ENCODE data around the gene ETFB. TPM values are rescaled to one million over a fixed set of nuclear protein-coding genes. Genes with fewer than 3 reads are reported as not detected.

ETFB gene
- total and polyA plus RNA-seq, 7 donors = 59.5 to 361 (median 158) TPM

- H3K27ac ChIP-seq = no peak overlapping the region
- 80 to 88% methylated on average over 14 of the region's 14 CpGs for WGBS, 2 donors
- no peak for DNase-seq
- no peak overlapping the region for H3K4me3 ChIP-seq
- TF ChIP-seq EP300 (IDR thresholded peaks at IDR 0.05) = no peak
- TF ChIP-seq CTCF (IDR thresholded peaks at IDR 0.05) = no peak
- TF ChIP-seq POLR2A (IDR thresholded peaks at IDR 0.05) = no peak
- no peak for TF ChIP-seq POLR2AphosphoS5 (IDR thresholded peaks at IDR 0.05)
- intact Hi-C loops (cut with DNase I) = no loop called here
- H3K9me3 ChIP-seq = no peaks in the 10 kb centered on the region
- H3K4me1 ChIP-seq = no peaks in the 10 kb centered on the region
- no peaks in the 10 kb centered on the region for H3K36me3 ChIP-seq
- H3K27me3 ChIP-seq = no peaks in the 10 kb centered on the region
These were observed 20.8 kb upstream of the ETFB start for GRCh38 chr19:51386882-51387520.

GRCh38 chr19:51382004-51382403 is 15.8 kb upstream of the ETFB start:
- Histone ChIP-seq H3K27me3 (no peaks in the 10 kb centered on the region), H3K27ac (no peak overlapping the region), H3K36me3 (no peaks in the 10 kb centered on the region), H3K4me3 (no peak overlapping the region), H3K9me3 (peaks cover 0 to 3% (median 1%) of the 10 kb centered on the region in 4 donors), H3K4me1 (no peaks in the 10 kb centered on the region)
- TF ChIP-seq POLR2AphosphoS5 (IDR thresholded peaks at IDR 0.05) (no peak), EP300 (IDR thresholded peaks at IDR 0.05) (no peak), CTCF (IDR thresholded peaks at IDR 0.05) (no peak), POLR2A (IDR thresholded peaks at IDR 0.05) (no peak)
- intact Hi-C loops (cut with DNase I) = no loop called here
- DNase-seq = no peak
- 98% methylated on average over 4 of the region's 4 CpGs for WGBS, 2 donors

- no peak overlapping the region for H3K27ac ChIP-seq
- TF ChIP-seq EP300 (IDR thresholded peaks at IDR 0.05) (no peak), CTCF (IDR thresholded peaks at IDR 0.05) (no peak), POLR2A (IDR thresholded peaks at IDR 0.05) (no peak), POLR2AphosphoS5 (IDR thresholded peaks at IDR 0.05) (no peak)
- no peaks in the 10 kb centered on the region for H3K4me1 ChIP-seq
- no peaks in the 10 kb centered on the region for H3K36me3 ChIP-seq
- no peak overlapping the region for H3K4me3 ChIP-seq
- intact Hi-C loops (cut with DNase I) = no loop called here
- no peaks in the 10 kb centered on the region for H3K27me3 ChIP-seq
- peaks cover 0 to 3% (median 1%) of the 10 kb centered on the region in 4 donors for H3K9me3 ChIP-seq
- 95% methylated on average over 9 of the region's 9 CpGs for WGBS, 2 donors
- DNase-seq = no peak
These were observed 14.2 kb upstream of the ETFB start for GRCh38 chr19:51380379-51380778.

GRCh38 chr19:51377422-51377821 is 11.2 kb upstream of the ETFB start:
- 74 to 85% methylated on average over 2 of the region's 2 CpGs for WGBS, 2 donors
- Histone ChIP-seq H3K9me3 (peaks cover 0 to 3% (median 1%) of the 10 kb centered on the region in 4 donors), H3K4me1 (no peaks in the 10 kb centered on the region), H3K27ac (no peak overlapping the region), H3K27me3 (no peaks in the 10 kb centered on the region), H3K36me3 (no peaks in the 10 kb centered on the region), H3K4me3 (no peak overlapping the region)
- TF ChIP-seq POLR2A (IDR thresholded peaks at IDR 0.05) (no peak), POLR2AphosphoS5 (IDR thresholded peaks at IDR 0.05) (no peak), EP300 (IDR thresholded peaks at IDR 0.05) (no peak), CTCF (IDR thresholded peaks at IDR 0.05) (no peak)
- intact Hi-C loops (cut with DNase I) = no loop called here
- DNase-seq = no peak
